SK-N-MC (cell line): ENCODE measurements around the gene OR8B2.

Experiments used
- DNase-seq: peaks from one replicate; pipeline ENCODE4 v3.0.0-alpha.2; 2011; ENCODE audit warnings: low read depth, low spot score
- H3K27ac ChIP-seq: fragments of 200-600 bp; sonication (generic); 2 replicates; pipeline ENCODE4 v1.5.1; 2016; ENCODE audit warnings: mixed run types
- H3K36me3 ChIP-seq: fragments of 200-600 bp; sonication (generic); 2 replicates; pipeline ENCODE4 v1.6.1; 2017; ENCODE audit warnings: antibody characterized with exemption, low read length, mixed read lengths; ENCODE audit not compliant: insufficient read depth
- H3K4me3 ChIP-seq: fragments of 200-600 bp; sonication (generic); 2 replicates; pipeline ENCODE4 v1.5.1; 2016
- H3K9ac ChIP-seq: fragments of 200-600 bp; sonication (generic); 2 replicates; pipeline ENCODE4 v1.8.0; 2017; ENCODE audit warnings: mixed run types, mixed read lengths; ENCODE audit not compliant: insufficient read length
- H3K9me3 ChIP-seq: fragments of 200-600 bp; sonication (generic); 2 replicates; pipeline ENCODE4 v1.6.1; 2017; ENCODE audit warnings: low read depth, mild to moderate bottlenecking, antibody characterized with exemption, low read length, moderate library complexity, mixed read lengths
- EZH2 ChIP-seq: fragments of 200-600 bp; sonication (generic); IDR thresholded peaks from one replicate; pipeline ENCODE4 v1.6.1; 2017; ENCODE audit warnings: antibody characterized with exemption
- FOXP2 ChIP-seq: optimal IDR thresholded peaks from 2 replicates; pipeline ENCODE3; 2011; ENCODE audit warnings: mild to moderate bottlenecking, moderate library complexity; ENCODE audit not compliant: insufficient read depth; ENCODE audit errors: extremely low read length, control extremely low read depth
- POLR2AphosphoS5 ChIP-seq: IDR thresholded peaks from 2 replicates; pipeline ENCODE4 v1.6.1; 2012; ENCODE audit warnings: mild to moderate bottlenecking, low read depth, low read length, borderline replicate concordance

Gene OR8B2

GRCh38 chr11:124344346-124344745, 40.0 kb downstream of the OR8B2 start:
- no peaks in the 10 kb centered on the region for H3K36me3 ChIP-seq
- H3K9me3 ChIP-seq, result no peaks in the 10 kb centered on the region
- no peak overlapping the region for H3K4me3 ChIP-seq
- TF ChIP-seq EZH2 (no peak), POLR2AphosphoS5 (no peak), FOXP2 (no peak)
- no peak for DNase-seq
- no peak overlapping the region for H3K9ac ChIP-seq
- H3K27ac ChIP-seq, result no peak overlapping the region

DNA sequence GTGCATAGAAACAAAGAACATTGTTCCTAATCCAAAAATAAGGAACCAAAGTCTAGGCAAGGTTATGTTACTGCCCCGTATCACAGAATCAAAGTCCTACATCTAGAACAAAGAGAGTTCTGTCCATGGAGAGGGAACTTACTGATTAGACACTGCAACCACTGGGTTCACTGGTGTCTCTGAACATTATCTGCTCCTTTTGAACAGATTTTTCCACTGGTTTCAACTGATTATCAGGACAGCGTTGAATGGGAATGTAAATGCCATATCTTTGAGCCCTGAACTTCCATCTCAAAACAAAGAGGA, 44.2 kb downstream of the OR8B2 start:
- no peak overlapping the region for H3K9ac ChIP-seq
- no peak for TF ChIP-seq EZH2
- no peak for TF ChIP-seq POLR2AphosphoS5
- TF ChIP-seq FOXP2, result no peak
- no peak overlapping the region for H3K27ac ChIP-seq
- H3K4me3 ChIP-seq, result no peak overlapping the region
- H3K36me3 ChIP-seq, result no peaks in the 10 kb centered on the region
- DNase-seq, result no peak
- no peaks in the 10 kb centered on the region for H3K9me3 ChIP-seq

DNA sequence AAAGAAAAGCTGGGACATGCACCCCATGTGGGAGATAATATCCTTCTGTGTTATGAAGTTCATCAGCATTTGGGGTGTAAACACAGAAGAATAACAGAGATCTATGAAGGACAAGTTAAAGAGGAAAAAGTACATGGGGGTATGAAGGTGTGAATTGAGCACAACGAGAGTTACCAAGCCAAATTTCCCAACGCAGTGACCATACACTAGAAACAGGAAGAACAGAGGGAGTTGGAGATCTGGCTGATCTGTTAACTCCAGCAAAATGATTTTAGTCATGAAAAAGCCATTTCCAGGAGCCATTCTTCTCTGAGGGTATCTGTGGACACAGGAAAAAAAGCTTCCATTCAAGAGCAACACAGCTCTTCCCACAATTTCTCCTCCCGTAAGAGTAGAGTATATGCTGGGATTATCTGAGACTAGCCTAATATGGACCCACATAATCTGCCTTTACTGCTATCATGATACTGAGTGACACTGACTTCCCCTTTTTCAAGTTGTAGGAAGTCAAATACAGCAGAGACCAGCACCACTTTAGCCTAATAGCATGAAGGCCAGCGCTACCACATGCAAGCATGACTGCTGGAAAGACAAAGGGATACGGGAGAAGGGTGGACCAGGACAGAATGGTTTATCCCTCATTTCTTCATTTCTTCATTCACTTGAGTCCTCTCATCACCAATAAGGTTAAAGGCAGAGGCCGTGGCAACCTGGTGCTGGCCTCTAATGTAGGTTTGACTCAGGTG, 44.7 kb downstream of the OR8B2 start:
- Histone ChIP-seq H3K9ac (no peak overlapping the region), H3K36me3 (no peaks in the 10 kb centered on the region), H3K9me3 (no peaks in the 10 kb centered on the region), H3K27ac (no peak overlapping the region), H3K4me3 (no peak overlapping the region)
- TF ChIP-seq EZH2 (no peak), POLR2AphosphoS5 (no peak), FOXP2 (no peak)
- DNase-seq, result no peak
